Colonic mucosa (tissue), 4 donors: ENCODE measurements around the gene CNOT1. TPM values are rescaled to one million over a fixed set of nuclear protein-coding genes. Genes with fewer than 3 reads are reported as not detected.

Experiments used
- DNase-seq: peaks from one replicate; pipeline ENCODE4 v3.0.0-alpha.2; 2020
- H3K27ac ChIP-seq: fragments of 200-600 bp; one replicate; pipeline ENCODE4 v1.8.0; 2021
- H3K27me3 ChIP-seq: fragments of 200-600 bp; one replicate; pipeline ENCODE4 v1.8.0; 2021
- H3K36me3 ChIP-seq: fragments of 200-600 bp; one replicate; pipeline ENCODE4 v1.8.0; 2021
- H3K4me1 ChIP-seq: fragments of 200-600 bp; one replicate; pipeline ENCODE4 v1.8.0; 2021; ENCODE audit warnings: mild to moderate bottlenecking
- H3K4me3 ChIP-seq: fragments of 200-600 bp; one replicate; pipeline ENCODE4 v1.8.0; 2021
- H3K9ac ChIP-seq, 2 donors: one replicate each; pipeline ENCODE4 v1.7.0; 2013; ENCODE audit warnings: control low read depth in 2 of 2, low read depth in 2 of 2, low read length in 2 of 2
- H3K9me3 ChIP-seq: fragments of 200-600 bp; one replicate; pipeline ENCODE4 v1.8.0; 2021
- CTCF ChIP-seq: fragments of 200-600 bp; IDR thresholded peaks from one replicate; pipeline ENCODE4 v1.8.0; 2022; ENCODE audit warnings: antibody characterized with exemption, mild to moderate bottlenecking
- intact Hi-C: fragments of 100-400 bp; cut with DNase I; formaldehyde crosslinking; loops from one replicate; pipeline ENCODE4 v1.14.1; 2022
- total RNA-seq, 2 donors: library from RNA; stranded (reverse); fragmentation: NEBNext Ultra II Directional in 1 of 2; extraction: Animal tissue kit (Norgen Biotek cat#: 25700) in 1 of 2; gene quantifications; one replicate each; pipeline ENCODE4 v1.2.1, GENCODE V29; 2021
- donor health status: healthy.
- donor health status: DM: no; HTN: no; CAD: no.
- donor health status: DM: no; HTN: no; CAD: no.

CNOT1 gene
- total RNA-seq: 100 to 1,000 TPM; 237 to 268 TPM

- Histone ChIP-seq H3K9ac (peak within 1 kb of the TSS; percentile 99 to 100), H3K9me3 (no peaks in the 10 kb centered on the region), H3K36me3 (no peaks in the 10 kb centered on the region), H3K4me3 (peak within 1 kb of the TSS; percentile 86), H3K27ac (peak within 1 kb of the TSS; percentile 98), H3K27me3 (no peaks in the 10 kb centered on the region), H3K4me1 (no peaks in the 10 kb centered on the region)
- intact Hi-C loops: no loop called here
- peak; percentile 98 for DNase-seq
- TF ChIP-seq CTCF: no peak
These were observed at the start of gene CNOT1 for GRCh38 chr16:58629733-58630640. Gene CNOT1, minus strand, starts transcription at chr16:58629826. Its CDS starts 30,489 bp downstream, at chr16:58599337.

- no peak overlapping the region for H3K9ac ChIP-seq
- TF ChIP-seq CTCF: no peak
- H3K27me3 ChIP-seq: no peaks in the 10 kb centered on the region
- H3K4me3 ChIP-seq: no peak overlapping the region
- H3K36me3 ChIP-seq: no peaks in the 10 kb centered on the region
- no peak for DNase-seq
- no peaks in the 10 kb centered on the region for H3K9me3 ChIP-seq
- intact Hi-C loops: no loop called here
- no peak overlapping the region for H3K27ac ChIP-seq
- H3K4me1 ChIP-seq: peaks cover under 1% of the 10 kb centered on the region
These were observed 49.1 kb upstream of the CNOT1 start for GRCh38 chr16:58678716-58679115.

GRCh38 chr16:58678269-58678668 is 48.6 kb upstream of the CNOT1 start:
- no peaks in the 10 kb centered on the region for H3K9me3 ChIP-seq
- no peak overlapping the region for H3K9ac ChIP-seq
- H3K36me3 ChIP-seq: no peaks in the 10 kb centered on the region
- no peak overlapping the region for H3K27ac ChIP-seq
- no peaks in the 10 kb centered on the region for H3K4me1 ChIP-seq
- TF ChIP-seq CTCF: no peak
- H3K4me3 ChIP-seq: no peak overlapping the region
- intact Hi-C loops: no loop called here
- H3K27me3 ChIP-seq: no peaks in the 10 kb centered on the region
- DNase-seq: no peak

- Histone ChIP-seq H3K27ac (no peak overlapping the region), H3K4me3 (no peak overlapping the region), H3K27me3 (no peaks in the 10 kb centered on the region), H3K9me3 (no peaks in the 10 kb centered on the region), H3K36me3 (no peaks in the 10 kb centered on the region), H3K9ac (no peak overlapping the region), H3K4me1 (no peaks in the 10 kb centered on the region)
- no peak for DNase-seq
- no peak for TF ChIP-seq CTCF
- intact Hi-C loops: no loop called here
These were observed 41.4 kb upstream of the CNOT1 start for GRCh38 chr16:58670946-58671583.

- no peaks in the 10 kb centered on the region for H3K9me3 ChIP-seq
- no peak for TF ChIP-seq CTCF
- no peaks in the 10 kb centered on the region for H3K4me1 ChIP-seq
- no peak overlapping the region for H3K27ac ChIP-seq
- no peaks in the 10 kb centered on the region for H3K36me3 ChIP-seq
- no peak overlapping the region for H3K9ac ChIP-seq
- H3K4me3 ChIP-seq: no peak overlapping the region
- no peaks in the 10 kb centered on the region for H3K27me3 ChIP-seq
- no peak for DNase-seq
- intact Hi-C loops: no loop called here
These were observed 40.6 kb upstream of the CNOT1 start for GRCh38 chr16:58670177-58670576.
